ENCODE measurements around the gene ZFP36. TPM values are rescaled to one million over a fixed set of nuclear protein-coding genes. Genes with fewer than 3 reads are reported as not detected.

ZFP36 gene
- total RNA-seq, 6 donors from 2014 or later, result 195 to 525 (median 238) TPM

DNA sequence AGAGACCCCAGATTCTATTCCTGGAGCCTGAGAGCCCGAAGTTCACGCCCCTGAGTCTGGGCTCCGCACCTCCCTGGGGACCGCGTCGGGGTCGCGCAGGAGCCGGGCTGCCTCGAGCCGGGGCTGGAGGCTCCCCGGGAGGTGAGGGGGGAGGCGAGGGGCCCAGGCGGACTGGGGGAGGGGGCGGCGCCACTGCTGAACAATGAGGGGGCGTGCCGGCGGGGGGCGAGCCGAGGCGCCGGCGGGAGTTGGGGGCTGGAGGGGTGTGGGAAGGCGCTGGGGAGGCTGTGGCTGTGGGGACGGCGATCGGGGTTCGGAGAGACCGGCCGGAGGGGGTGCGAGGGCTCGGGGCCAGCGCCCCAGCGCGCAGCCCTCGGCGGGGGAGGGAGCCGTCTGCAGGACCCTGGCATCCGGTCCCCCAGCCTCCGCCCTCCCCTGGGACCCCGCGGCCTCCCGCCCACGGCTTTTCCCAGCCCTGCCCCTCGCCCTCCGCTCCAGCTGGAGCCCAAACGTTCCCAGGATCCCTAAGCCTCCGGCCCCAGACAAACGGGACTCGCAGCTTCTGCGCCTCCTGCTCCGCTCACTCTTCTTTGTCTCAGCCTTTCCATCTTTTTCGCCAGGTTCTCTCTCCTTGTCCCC lies 6.7 kb downstream of the ZFP36 start:
- ATAC-seq (ENCODE audit: low FRiP score in 2 of 2), result peak in 1 of 2 donors; percentile 0
- no peak for TF ChIP-seq EP300 (IDR thresholded peaks at IDR 0.05)
- peak; percentile 11 to 20 for TF ChIP-seq POLR2AphosphoS5 (IDR thresholded peaks at IDR 0.05)
- H3K4me1 ChIP-seq, result peaks cover 21 to 65% (median 39%) of the 10 kb centered on the region in 4 donors

DNA sequence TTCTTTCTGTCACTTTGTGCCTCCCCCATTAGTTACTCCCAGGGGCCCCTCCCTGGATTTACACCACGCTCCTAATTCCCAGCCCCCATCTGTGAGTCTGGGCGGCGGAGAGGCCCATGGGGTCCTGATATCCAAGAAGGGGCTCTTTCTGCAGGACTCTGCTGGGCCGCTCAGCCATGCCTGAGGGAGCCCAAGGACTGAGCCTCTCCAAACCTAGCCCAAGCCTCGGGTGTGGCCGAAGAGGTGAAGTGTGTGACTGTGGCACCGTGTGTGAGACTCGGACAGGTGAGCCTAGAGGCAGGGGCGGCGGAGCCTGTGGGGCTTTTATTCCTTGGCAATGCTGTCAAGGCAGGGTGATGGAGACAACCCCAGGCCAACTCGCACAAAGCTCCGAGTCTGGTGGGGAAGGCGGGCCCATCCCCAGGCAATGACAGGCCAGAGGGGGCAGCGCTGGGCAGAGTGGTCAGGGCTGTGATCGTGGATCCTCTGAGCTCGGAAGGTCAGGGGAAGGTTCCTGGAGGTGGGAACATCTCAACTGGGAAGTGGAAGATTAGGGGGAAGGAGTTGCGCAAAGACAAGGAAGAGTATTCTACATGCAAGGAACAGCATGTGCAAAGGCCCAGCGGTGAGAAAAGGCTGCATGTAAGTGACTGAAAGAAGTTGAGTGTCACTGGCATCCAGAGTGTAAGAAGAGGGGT lies 7.4 kb downstream of the ZFP36 start:
- DNase-seq (peak; percentile 31 to 83), ATAC-seq (ENCODE audit: low FRiP score in 2 of 2) (no peak)
- 44 to 50% methylated on average over 17 to 18 of the region's 18 CpGs for WGBS, 2 donors

More for the DNA sequence above, 6.7 kb downstream of the ZFP36 start:
- WGBS, 2 donors, result 1 to 9% methylated on average over 10 to 16 of the region's 54 CpGs
- Histone ChIP-seq H3K27ac (peak overlapping the region; percentile 99 to 100 (median 100)), H3K27me3 (no peaks in the 10 kb centered on the region), H3K36me3 (peaks cover 3 to 34% (median 11%) of the 10 kb centered on the region in 4 donors), H3K9me3 (no peaks in the 10 kb centered on the region), H3K4me3 (peak overlapping the region; percentile 68 to 80 (median 75))
- DNase-seq, result peak; percentile 37 to 93

GRCh38 chr19:39415111-39416046 lies 8.7 kb downstream of the ZFP36 start:
- DNase-seq, result peak in 1 of 2 donors; percentile 81
- H3K4me1 ChIP-seq, result peaks cover 20 to 59% (median 35%) of the 10 kb centered on the region in 4 donors
- H3K27ac ChIP-seq, result peak overlapping the region in 3 of 4 donors; percentile 13 to 100 (median 100)
- no peak for ATAC-seq (ENCODE audit: low FRiP score in 2 of 2)
- no peaks in the 10 kb centered on the region for H3K27me3 ChIP-seq
- peak overlapping the region in 3 of 4 donors; percentile 68 to 80 (median 72) for H3K4me3 ChIP-seq
- TF ChIP-seq POLR2AphosphoS5 (IDR thresholded peaks at IDR 0.05), result no peak
- TF ChIP-seq POLR2A (IDR thresholded peaks at IDR 0.05), result no peak
- TF ChIP-seq EP300 (IDR thresholded peaks at IDR 0.05), result no peak
- TF ChIP-seq, protein P1, sequence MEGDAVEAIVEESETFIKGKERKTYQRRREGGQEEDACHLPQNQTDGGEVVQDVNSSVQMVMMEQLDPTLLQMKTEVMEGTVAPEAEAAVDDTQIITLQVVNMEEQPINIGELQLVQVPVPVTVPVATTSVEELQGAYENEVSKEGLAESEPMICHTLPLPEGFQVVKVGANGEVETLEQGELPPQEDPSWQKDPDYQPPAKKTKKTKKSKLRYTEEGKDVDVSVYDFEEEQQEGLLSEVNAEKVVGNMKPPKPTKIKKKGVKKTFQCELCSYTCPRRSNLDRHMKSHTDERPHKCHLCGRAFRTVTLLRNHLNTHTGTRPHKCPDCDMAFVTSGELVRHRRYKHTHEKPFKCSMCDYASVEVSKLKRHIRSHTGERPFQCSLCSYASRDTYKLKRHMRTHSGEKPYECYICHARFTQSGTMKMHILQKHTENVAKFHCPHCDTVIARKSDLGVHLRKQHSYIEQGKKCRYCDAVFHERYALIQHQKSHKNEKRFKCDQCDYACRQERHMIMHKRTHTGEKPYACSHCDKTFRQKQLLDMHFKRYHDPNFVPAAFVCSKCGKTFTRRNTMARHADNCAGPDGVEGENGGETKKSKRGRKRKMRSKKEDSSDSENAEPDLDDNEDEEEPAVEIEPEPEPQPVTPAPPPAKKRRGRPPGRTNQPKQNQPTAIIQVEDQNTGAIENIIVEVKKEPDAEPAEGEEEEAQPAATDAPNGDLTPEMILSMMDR (IDR thresholded peaks at IDR 0.05), result no peak
- H3K9me3 ChIP-seq, result no peaks in the 10 kb centered on the region
- peaks cover 0 to 43% (median 13%) of the 10 kb centered on the region in 4 donors for H3K36me3 ChIP-seq
- WGBS, 2 donors, result 72 to 82% methylated on average over 23 to 32 of the region's 35 CpGs

More for the DNA sequence above, 7.4 kb downstream of the ZFP36 start:
- Histone ChIP-seq H3K27ac (peak overlapping the region; percentile 99 to 100 (median 100)), H3K9me3 (no peaks in the 10 kb centered on the region), H3K27me3 (no peaks in the 10 kb centered on the region), H3K36me3 (peaks cover 0 to 33% (median 12%) of the 10 kb centered on the region in 4 donors), H3K4me3 (peak overlapping the region; percentile 68 to 80 (median 75)), H3K4me1 (peaks cover 21 to 65% (median 39%) of the 10 kb centered on the region in 4 donors)
- TF ChIP-seq, protein P1 (IDR thresholded peaks at IDR 0.05), result peak in 1 of 6 experiments; percentile 13
- TF ChIP-seq POLR2AphosphoS5 (IDR thresholded peaks at IDR 0.05) (peak in 1 of 2 donors; percentile 60), POLR2A (IDR thresholded peaks at IDR 0.05) (peak in 1 of 4 donors; percentile 10), EP300 (IDR thresholded peaks at IDR 0.05) (no peak)

DNA sequence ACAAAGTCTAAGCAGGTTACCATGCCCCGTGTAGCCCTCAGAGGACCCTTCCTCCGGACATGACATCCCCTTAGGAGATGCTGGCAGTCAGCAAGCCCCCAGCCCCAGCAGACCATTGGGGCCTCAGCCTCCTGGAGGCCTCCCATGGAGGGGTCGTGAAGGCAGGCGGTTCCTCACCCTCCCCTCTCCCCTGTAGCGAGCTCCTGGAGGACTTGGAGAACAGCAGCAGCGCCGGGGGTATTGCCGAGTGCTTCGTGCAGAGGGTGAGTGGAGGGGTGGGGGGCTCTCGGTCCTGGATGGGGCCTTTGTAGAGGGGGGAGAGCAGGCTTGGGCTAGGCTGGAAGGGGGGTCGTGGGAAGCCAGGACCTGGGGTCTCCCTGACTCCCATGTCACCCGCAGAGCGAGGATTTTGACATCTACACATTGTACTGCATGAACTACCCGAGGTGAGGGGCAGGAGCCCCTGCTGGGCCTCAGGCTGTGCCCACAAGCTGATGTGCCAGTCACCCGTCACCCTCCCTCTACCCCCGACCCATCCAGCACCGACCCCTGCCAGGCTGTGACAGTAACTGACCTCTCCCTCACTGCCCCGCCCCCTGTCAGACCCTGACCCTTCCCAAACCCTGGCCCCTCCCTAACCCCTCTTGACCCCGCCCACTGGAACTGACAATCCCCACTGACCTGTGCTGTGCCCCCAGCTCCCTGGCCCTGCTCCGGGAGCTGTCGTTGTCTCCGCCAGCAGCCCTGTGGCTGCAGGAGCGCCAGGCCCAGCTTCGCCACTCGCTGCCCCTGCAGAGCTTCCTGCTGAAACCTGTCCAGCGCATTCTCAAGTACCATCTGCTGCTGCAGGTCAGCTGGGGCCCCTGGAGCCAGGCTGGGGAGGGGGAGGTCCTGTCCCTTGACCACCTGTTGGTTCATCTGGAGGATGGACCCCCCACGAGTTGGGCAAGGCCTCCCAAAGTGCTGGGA lies 9.8 kb downstream of the ZFP36 start:
- Histone ChIP-seq H3K4me3 (peak overlapping the region in 1 of 4 donors; percentile 80), H3K27ac (peak overlapping the region in 2 of 4 donors; percentile 54 to 100), H3K36me3 (peaks cover 0 to 53% (median 13%) of the 10 kb centered on the region in 4 donors), H3K4me1 (peaks cover 9 to 48% (median 24%) of the 10 kb centered on the region in 4 donors), H3K9me3 (no peaks in the 10 kb centered on the region), H3K27me3 (no peaks in the 10 kb centered on the region)
- WGBS, 2 donors, result 84 to 86% methylated on average over 16 to 26 of the region's 27 CpGs
- ATAC-seq (ENCODE audit: low FRiP score in 2 of 2) (no peak), DNase-seq (peak in 1 of 2 donors; percentile 82)
- no peak for TF ChIP-seq EP300 (IDR thresholded peaks at IDR 0.05)
- no peak for TF ChIP-seq POLR2AphosphoS5 (IDR thresholded peaks at IDR 0.05)
- TF ChIP-seq POLR2A (IDR thresholded peaks at IDR 0.05), result no peak
- TF ChIP-seq, protein P1 (IDR thresholded peaks at IDR 0.05), result no peak

All from upper lobe of left lung (tissue), 6 donors.